ENCODE results near the gene OBP2A. TPM values are rescaled to one million over a fixed set of nuclear protein-coding genes. Genes with fewer than 3 reads are reported as not detected.
"Not testable (repeated sequence)": the region's sequence is repeated elsewhere in the genome, so short reads cannot be mapped to it uniquely, and the experiment has no call there.

OBP2A gene
- polyA plus RNA-seq, 6 donors from 2014 or later: not detected

GRCh38 chr9:135524130-135524861 is 21.6 kb upstream of the OBP2A start:
- no peaks in the 10 kb centered on the region for H3K9me3 Mint-ChIP-seq
- no peak overlapping the region for H3K27ac Mint-ChIP-seq
- DNase-seq (no peak), ATAC-seq (ENCODE audit: low read depth in 2 of 2) (no peak)
- H3K36me3 Mint-ChIP-seq: no peaks in the 10 kb centered on the region
- H3K4me3 Mint-ChIP-seq: no peak overlapping the region
- H3K4me1 Mint-ChIP-seq: peaks cover 0 to 3% (median 0%) of the 10 kb centered on the region in 3 donors
- peaks cover 9 to 32% (median 17%) of the 10 kb centered on the region in 3 donors for H3K27me3 Mint-ChIP-seq

- no peak for DNase-seq
- no peak for ATAC-seq (ENCODE audit: low read depth in 2 of 2)
- Mint-ChIP-seq H3K27ac (no peak overlapping the region), H3K9me3 (peaks cover 0 to 4% (median 0%) of the 10 kb centered on the region in 7 donors), H3K4me1 (peaks cover 0 to 3% (median 0%) of the 10 kb centered on the region in 3 donors), H3K27me3 (peaks cover 7 to 28% (median 8%) of the 10 kb centered on the region in 3 donors), H3K4me3 (no peak overlapping the region), H3K36me3 (no peaks in the 10 kb centered on the region)
Measured at GRCh38 chr9:135525241-135526088, 20.5 kb upstream of the OBP2A start.

- DNase-seq: no peak
Measured at GRCh38 chr9:135526089-135526729, 19.7 kb upstream of the OBP2A start.

GRCh38 chr9:135526730-135527571 is 19.0 kb upstream of the OBP2A start:
- Mint-ChIP-seq H3K27ac (no peak overlapping the region), H3K4me1 (peaks cover 0 to 3% (median 0%) of the 10 kb centered on the region in 3 donors), H3K36me3 (no peaks in the 10 kb centered on the region), H3K27me3 (peaks cover 13 to 33% (median 15%) of the 10 kb centered on the region in 3 donors), H3K4me3 (no peak overlapping the region), H3K9me3 (peaks cover 0 to 5% (median 0%) of the 10 kb centered on the region in 7 donors)
- DNase-seq (no peak), ATAC-seq (ENCODE audit: low read depth in 2 of 2) (no peak)

More at GRCh38 chr9:135526089-135526729, 19.7 kb upstream of the OBP2A start:
- H3K27me3 Mint-ChIP-seq: peaks cover 9 to 29% (median 9%) of the 10 kb centered on the region in 3 donors
- no peak overlapping the region for H3K27ac Mint-ChIP-seq
- no peak for ATAC-seq (ENCODE audit: low read depth in 2 of 2)
- peaks cover 0 to 5% (median 0%) of the 10 kb centered on the region in 7 donors for H3K9me3 Mint-ChIP-seq
- no peak overlapping the region for H3K4me3 Mint-ChIP-seq
- H3K4me1 Mint-ChIP-seq: peaks cover 0 to 3% (median 0%) of the 10 kb centered on the region in 3 donors
- H3K36me3 Mint-ChIP-seq: no peaks in the 10 kb centered on the region

GRCh38 chr9:135528842-135529435 is 17.0 kb upstream of the OBP2A start:
- not testable (repeated sequence) for ATAC-seq (ENCODE audit: low read depth in 2 of 2); DNase-seq; H3K4me3 Mint-ChIP-seq; H3K36me3 Mint-ChIP-seq; H3K9me3 Mint-ChIP-seq; H3K4me1 Mint-ChIP-seq; H3K27ac Mint-ChIP-seq
- peaks cover 16 to 31% (median 25%) of the 10 kb centered on the region in 3 donors for H3K27me3 Mint-ChIP-seq

GRCh38 chr9:135530146-135530545 is 15.8 kb upstream of the OBP2A start:
- Mint-ChIP-seq H3K36me3 (no peaks in the 10 kb centered on the region), H3K4me3 (no peak overlapping the region), H3K4me1 (peaks cover 0 to 5% (median 3%) of the 10 kb centered on the region in 3 donors), H3K27ac (no peak overlapping the region), H3K9me3 (peaks cover 0 to 5% (median 0%) of the 10 kb centered on the region in 7 donors), H3K27me3 (peaks cover 27 to 40% (median 27%) of the 10 kb centered on the region in 3 donors)
- ATAC-seq (ENCODE audit: low read depth in 2 of 2): no peak
- DNase-seq: no peak

GRCh38 chr9:135531096-135531495 is 14.8 kb upstream of the OBP2A start:
- H3K27me3 Mint-ChIP-seq: peaks cover 27 to 40% (median 27%) of the 10 kb centered on the region in 3 donors
- H3K4me3 Mint-ChIP-seq: no peak overlapping the region
- peaks cover 0 to 5% (median 3%) of the 10 kb centered on the region in 3 donors for H3K4me1 Mint-ChIP-seq
- no peak overlapping the region for H3K27ac Mint-ChIP-seq
- H3K36me3 Mint-ChIP-seq: no peaks in the 10 kb centered on the region
- peaks cover 0 to 5% (median 0%) of the 10 kb centered on the region in 7 donors for H3K9me3 Mint-ChIP-seq
- DNase-seq (no peak), ATAC-seq (ENCODE audit: low read depth in 2 of 2) (no peak)

GRCh38 chr9:135533113-135533512 is 12.8 kb upstream of the OBP2A start:
- Mint-ChIP-seq H3K27ac (no peak overlapping the region), H3K4me3 (no peak overlapping the region), H3K27me3 (peaks cover 27 to 47% (median 37%) of the 10 kb centered on the region in 3 donors), H3K36me3 (no peaks in the 10 kb centered on the region), H3K9me3 (peaks cover 0 to 5% (median 0%) of the 10 kb centered on the region in 7 donors), H3K4me1 (peaks cover 0 to 5% (median 3%) of the 10 kb centered on the region in 3 donors)
- ATAC-seq (ENCODE audit: low read depth in 2 of 2) (no peak), DNase-seq (no peak)

- Mint-ChIP-seq H3K27me3 (peaks cover 27 to 47% (median 37%) of the 10 kb centered on the region in 3 donors), H3K36me3 (no peaks in the 10 kb centered on the region), H3K4me3 (no peak overlapping the region), H3K4me1 (peaks cover 0 to 5% (median 0%) of the 10 kb centered on the region in 3 donors), H3K9me3 (peaks cover 0 to 5% (median 0%) of the 10 kb centered on the region in 7 donors), H3K27ac (no peak overlapping the region)
- DNase-seq: no peak
- ATAC-seq (ENCODE audit: low read depth in 2 of 2): no peak
Measured at GRCh38 chr9:135533674-135534073, 12.3 kb upstream of the OBP2A start.

GRCh38 chr9:135534192-135534711 is 11.7 kb upstream of the OBP2A start:
- not testable (repeated sequence) for DNase-seq; H3K9me3 Mint-ChIP-seq; ATAC-seq (ENCODE audit: low read depth in 2 of 2); H3K36me3 Mint-ChIP-seq; H3K4me1 Mint-ChIP-seq
- Mint-ChIP-seq H3K27me3 (peaks cover 30 to 44% (median 37%) of the 10 kb centered on the region in 3 donors), H3K4me3 (peak overlapping the region in 1 of 8 donors; percentile 7), H3K27ac (peak overlapping the region in 1 of 6 donors; percentile 48)

- peaks cover 35 to 44% (median 36%) of the 10 kb centered on the region in 3 donors for H3K27me3 Mint-ChIP-seq
- H3K4me3 Mint-ChIP-seq; H3K36me3 Mint-ChIP-seq; H3K4me1 Mint-ChIP-seq; ATAC-seq (ENCODE audit: low read depth in 2 of 2); DNase-seq; H3K9me3 Mint-ChIP-seq: not testable (repeated sequence)
- H3K27ac Mint-ChIP-seq: peak overlapping the region in 1 of 6 donors; percentile 48
Measured at GRCh38 chr9:135534826-135535225, 11.1 kb upstream of the OBP2A start.

GRCh38 chr9:135535631-135536030 is 10.3 kb upstream of the OBP2A start:
- not testable (repeated sequence) for H3K36me3 Mint-ChIP-seq; ATAC-seq (ENCODE audit: low read depth in 2 of 2); H3K27ac Mint-ChIP-seq; H3K4me1 Mint-ChIP-seq; DNase-seq; H3K9me3 Mint-ChIP-seq; H3K4me3 Mint-ChIP-seq
- peaks cover 39 to 44% (median 43%) of the 10 kb centered on the region in 3 donors for H3K27me3 Mint-ChIP-seq

All from naive B cell (primary cell).